Bronchial epithelial cell (primary cell): ENCODE measurements around the gene DDRGK1. TPM values are rescaled to one million over a fixed set of nuclear protein-coding genes. Genes with fewer than 3 reads are reported as not detected.

Experiments
- DNase-seq: peaks from one replicate; pipeline ENCODE4 v3.0.0-alpha.2; 2010; ENCODE audit warnings: low read depth
- FAIRE-seq: peaks from 2 replicates; lab custom pipeline; 2011; peaks lifted over from hg19 to GRCh38; lab: Jason Lieb, UNC
- H3K27me3 ChIP-seq: 2 replicates; pipeline ENCODE4 v1.5.1; 2011; ENCODE audit warnings: low read length; ENCODE audit not compliant: control insufficient read depth, insufficient read depth
- H3K36me3 ChIP-seq: 2 replicates; pipeline ENCODE4 v1.5.1; 2011; ENCODE audit warnings: low read length; ENCODE audit not compliant: control insufficient read depth, insufficient read depth
- H3K4me3 ChIP-seq: 2 replicates; pipeline ENCODE4 v1.5.1; 2011; ENCODE audit warnings: mild to moderate bottlenecking, low read depth, low read length, control low read depth
- total RNA-seq: library from RNA; depleted of rRNA; stranded (reverse); fragments of >200 nt; gene quantifications from 2 replicates; pipeline ENCODE4 v1.2.1, GENCODE V29; 2014
- TF ChIP-seq, protein P1 (sequence below): IDR thresholded peaks from 2 replicates; pipeline ENCODE4 v1.5.1; 2011; ENCODE audit warnings: mild to moderate bottlenecking, moderate library complexity, low read length, control low read depth, inconsistent platforms; ENCODE audit not compliant: insufficient read depth, severe bottlenecking

The DDRGK1 gene
- total RNA-seq, 1 donor from 2014 or later = 72.7 TPM

DNA sequence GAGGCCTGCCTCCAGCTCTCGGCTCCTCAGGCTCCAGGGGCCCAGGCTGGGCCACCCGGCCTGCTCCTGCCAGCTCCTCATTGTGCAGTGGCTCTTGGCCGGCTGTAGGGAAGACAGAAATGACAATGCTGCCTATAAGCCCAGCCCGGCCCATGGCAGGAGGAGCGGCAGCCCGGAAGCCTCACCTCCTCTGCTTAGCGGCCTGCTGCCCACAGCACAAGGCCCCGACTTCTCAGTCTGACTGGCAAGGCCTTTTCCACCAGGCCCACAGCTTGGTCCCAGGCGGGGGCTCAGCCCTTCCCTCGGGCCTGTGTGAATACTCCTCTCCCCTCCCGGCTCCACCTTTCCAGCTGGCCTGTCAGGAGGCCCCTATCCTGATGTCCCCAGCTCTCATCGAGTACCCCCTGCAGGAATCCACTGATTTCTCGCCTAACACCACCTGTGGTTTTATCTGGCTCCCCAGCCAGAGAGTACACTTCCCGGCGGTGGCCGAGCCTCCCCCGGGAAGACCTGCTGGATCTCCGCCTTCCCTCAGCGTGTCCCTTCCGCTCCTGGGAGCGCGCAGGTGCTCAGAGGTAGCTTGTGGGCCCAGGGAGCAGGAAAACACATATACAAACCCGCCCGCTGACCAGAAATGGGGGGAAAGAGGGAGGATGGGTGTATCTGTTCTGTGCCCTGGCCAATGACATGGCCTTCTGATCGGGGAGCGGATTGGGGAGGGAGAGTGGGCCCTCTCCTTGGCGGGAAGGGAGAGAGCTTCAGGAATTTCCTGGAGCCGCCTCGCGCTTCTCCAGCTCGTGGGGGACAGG lies 963 bp downstream of the DDRGK1 start:
- TF ChIP-seq, protein P1, sequence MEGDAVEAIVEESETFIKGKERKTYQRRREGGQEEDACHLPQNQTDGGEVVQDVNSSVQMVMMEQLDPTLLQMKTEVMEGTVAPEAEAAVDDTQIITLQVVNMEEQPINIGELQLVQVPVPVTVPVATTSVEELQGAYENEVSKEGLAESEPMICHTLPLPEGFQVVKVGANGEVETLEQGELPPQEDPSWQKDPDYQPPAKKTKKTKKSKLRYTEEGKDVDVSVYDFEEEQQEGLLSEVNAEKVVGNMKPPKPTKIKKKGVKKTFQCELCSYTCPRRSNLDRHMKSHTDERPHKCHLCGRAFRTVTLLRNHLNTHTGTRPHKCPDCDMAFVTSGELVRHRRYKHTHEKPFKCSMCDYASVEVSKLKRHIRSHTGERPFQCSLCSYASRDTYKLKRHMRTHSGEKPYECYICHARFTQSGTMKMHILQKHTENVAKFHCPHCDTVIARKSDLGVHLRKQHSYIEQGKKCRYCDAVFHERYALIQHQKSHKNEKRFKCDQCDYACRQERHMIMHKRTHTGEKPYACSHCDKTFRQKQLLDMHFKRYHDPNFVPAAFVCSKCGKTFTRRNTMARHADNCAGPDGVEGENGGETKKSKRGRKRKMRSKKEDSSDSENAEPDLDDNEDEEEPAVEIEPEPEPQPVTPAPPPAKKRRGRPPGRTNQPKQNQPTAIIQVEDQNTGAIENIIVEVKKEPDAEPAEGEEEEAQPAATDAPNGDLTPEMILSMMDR = no peak
- FAIRE-seq (no peak), DNase-seq (no peak)
- H3K36me3 ChIP-seq = peaks cover 15% of the 10 kb centered on the region
- peak overlapping the region; percentile 95 for H3K4me3 ChIP-seq
- H3K27me3 ChIP-seq = no peaks in the 10 kb centered on the region

DNA sequence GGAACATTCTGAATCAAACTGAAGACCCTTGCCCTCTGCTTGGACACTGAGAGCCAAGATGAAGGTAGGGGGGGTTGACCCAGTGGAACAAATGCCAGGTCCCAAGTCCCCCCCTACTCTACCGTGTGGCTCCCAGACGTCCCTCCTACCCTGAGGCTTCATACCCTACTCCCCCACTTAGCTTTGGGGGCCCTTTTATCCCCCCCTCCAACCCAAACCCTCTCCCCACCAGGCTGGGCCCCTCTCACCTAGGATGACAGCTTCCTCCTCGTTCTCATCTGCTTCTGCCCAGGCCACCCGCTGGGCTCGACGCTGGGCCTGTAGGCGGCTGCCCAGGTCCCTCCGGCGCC lies 1.5 kb downstream of the DDRGK1 start:
- H3K27me3 ChIP-seq = no peaks in the 10 kb centered on the region
- peak overlapping the region; percentile 95 for H3K4me3 ChIP-seq
- DNase-seq (no peak), FAIRE-seq (no peak)
- TF ChIP-seq, protein P1 = no peak
- peaks cover 15% of the 10 kb centered on the region for H3K36me3 ChIP-seq

DNA sequence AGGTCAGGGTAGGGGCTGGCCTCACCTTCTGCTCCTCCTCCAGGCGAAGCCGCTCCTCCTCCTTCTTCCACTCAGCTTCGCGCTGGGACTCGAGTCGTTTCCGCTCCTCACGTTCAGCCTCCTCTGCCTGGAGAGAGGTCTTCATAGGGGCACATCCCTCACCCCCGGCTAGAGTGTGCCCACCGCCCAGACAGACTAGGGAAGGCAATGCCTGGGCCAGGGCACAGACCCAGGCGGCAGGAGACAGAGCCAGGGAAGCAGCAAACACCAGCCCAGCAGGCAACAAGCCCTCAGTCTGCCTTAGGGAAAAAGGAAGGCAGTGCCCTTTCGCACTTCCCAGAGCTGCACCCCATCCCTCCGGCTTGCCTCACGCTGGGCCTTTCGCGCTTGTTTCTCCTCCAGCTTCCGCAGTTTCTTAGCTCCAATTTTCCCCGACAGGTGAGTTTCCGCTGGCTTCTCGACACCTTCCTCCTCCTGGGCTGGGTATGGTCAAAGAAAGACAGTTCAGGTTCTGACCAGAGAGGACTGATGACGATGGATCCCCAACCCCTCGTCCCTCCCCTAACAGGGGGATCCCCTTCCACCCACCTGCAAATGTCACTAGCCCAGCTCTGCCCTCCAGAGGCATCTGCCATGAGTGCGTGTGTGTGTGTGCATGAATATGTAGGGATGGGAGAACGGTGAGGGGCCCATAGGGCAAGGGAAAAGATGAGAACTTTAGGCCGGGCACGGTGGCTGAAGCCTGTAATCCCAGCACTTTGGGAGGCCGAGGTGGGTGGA lies 4.3 kb downstream of the DDRGK1 start:
- FAIRE-seq = no peak

DNA sequence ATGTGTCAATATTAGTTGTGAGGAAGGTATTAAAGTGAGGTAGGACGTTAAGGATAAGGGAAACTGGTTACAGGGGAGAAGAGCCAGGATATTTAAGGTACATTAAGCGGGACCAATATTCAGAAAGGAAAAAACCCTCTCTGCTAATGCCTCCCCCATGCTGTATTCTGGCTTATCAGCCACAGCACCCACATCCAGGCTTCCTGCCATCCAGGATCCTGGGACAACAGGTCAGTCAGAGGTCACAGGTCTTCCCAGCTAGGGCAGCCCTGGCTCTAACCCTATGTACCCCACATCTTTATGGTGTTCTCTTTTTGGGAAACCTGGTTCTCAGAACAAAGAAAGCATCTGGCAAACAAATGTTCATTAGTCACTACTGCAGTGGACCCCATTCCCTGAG lies 5.3 kb downstream of the DDRGK1 start:
- TF ChIP-seq, protein P1 = no peak
- no peak for DNase-seq
- Histone ChIP-seq H3K36me3 (peaks cover 30% of the 10 kb centered on the region), H3K4me3 (no peak overlapping the region), H3K27me3 (no peaks in the 10 kb centered on the region)
- no peak for FAIRE-seq

More for the DNA sequence above, 4.3 kb downstream of the DDRGK1 start:
- DNase-seq = no peak
- H3K36me3 ChIP-seq = peaks cover 21% of the 10 kb centered on the region
- no peaks in the 10 kb centered on the region for H3K27me3 ChIP-seq
- no peak overlapping the region for H3K4me3 ChIP-seq
- TF ChIP-seq, protein P1 = no peak

DNA sequence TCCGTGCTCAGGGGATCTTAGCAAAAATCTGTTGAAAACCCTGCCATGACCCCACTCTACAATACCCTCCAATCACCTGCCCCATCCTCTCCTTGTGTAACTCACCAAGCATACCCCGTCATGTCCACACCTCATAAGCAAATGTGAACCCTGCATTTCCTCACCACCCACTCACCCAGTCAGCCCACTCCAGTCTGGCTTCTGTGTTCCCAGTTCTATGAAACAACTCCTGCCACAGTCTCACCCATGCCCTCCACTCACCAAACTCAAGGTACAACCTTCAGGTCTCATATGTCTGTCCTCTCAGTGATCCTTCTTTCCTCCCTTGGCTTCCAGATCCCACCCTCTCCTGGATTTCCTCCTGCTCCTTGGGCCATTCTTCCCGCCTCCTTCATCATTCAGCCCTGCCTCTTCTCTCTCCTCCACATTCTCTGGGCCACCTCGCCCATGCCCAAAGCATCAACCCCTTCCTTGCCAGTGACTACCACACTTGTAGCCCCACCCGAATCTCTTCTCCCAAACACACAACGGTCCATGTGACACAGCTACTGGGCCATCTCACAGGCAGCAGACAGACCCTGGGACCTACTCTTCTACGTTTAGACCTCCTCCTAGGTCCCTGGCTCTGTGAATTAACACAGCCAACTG lies 8.8 kb downstream of the DDRGK1 start:
- peaks cover 52% of the 10 kb centered on the region for H3K36me3 ChIP-seq
- FAIRE-seq (no peak), DNase-seq (no peak)
- H3K27me3 ChIP-seq = no peaks in the 10 kb centered on the region
- no peak overlapping the region for H3K4me3 ChIP-seq
- TF ChIP-seq, protein P1 = no peak
